GM18870 (cell line): ENCODE data around the gene ASB11.

Experiments
- ATAC-seq: cut with Tn5 transposase; IDR thresholded peaks from one replicate; pipeline ENCODE4 v1.9.1; 2021; ENCODE audit warnings: moderate library complexity; ENCODE audit not compliant: unreplicated experiment

The ASB11 gene

GRCh38 chrX:15235001-15235400 is 80.4 kb downstream of the ASB11 start:
- ATAC-seq, result no peak

GRCh38 chrX:15233416-15234015 is 81.9 kb downstream of the ASB11 start:
- no peak for ATAC-seq
